NCI-H1417 treated with DMSO at 0.1 percent for 48 hours (cell line): ENCODE results near the gene WDFY2.
"Not testable (repeated sequence)": the region's sequence is repeated elsewhere in the genome, so short reads cannot be mapped to it uniquely, and the experiment has no call there.

Experiments used
- DNase-seq: peaks from one replicate; lab custom pipeline; 2025; lab: John Stamatoyannopoulos, UW

WDFY2 gene

GRCh38 chr13:51632591-51633362 lies 48.5 kb downstream of the WDFY2 start:
- DNase-seq = no peak

- DNase-seq = no peak
These were observed 51.0 kb downstream of the WDFY2 start for GRCh38 chr13:51635137-51635878.

- no peak for DNase-seq
These were observed 52.2 kb downstream of the WDFY2 start for GRCh38 chr13:51636349-51636890.

- DNase-seq = no peak
These were observed 53.6 kb downstream of the WDFY2 start for GRCh38 chr13:51637852-51638215.

- DNase-seq = no peak
These were observed 54.1 kb downstream of the WDFY2 start for GRCh38 chr13:51638216-51638871.

- no peak for DNase-seq
These were observed 54.9 kb downstream of the WDFY2 start for GRCh38 chr13:51639171-51639570.

- DNase-seq = not testable (repeated sequence)
These were observed 56.4 kb downstream of the WDFY2 start for GRCh38 chr13:51640696-51641095.

- no peak for DNase-seq
These were observed 59.0 kb downstream of the WDFY2 start for GRCh38 chr13:51643105-51643881.

GRCh38 chr13:51643882-51644281 lies 59.6 kb downstream of the WDFY2 start:
- no peak for DNase-seq

GRCh38 chr13:51644654-51645053 lies 60.4 kb downstream of the WDFY2 start:
- no peak for DNase-seq

- DNase-seq = no peak
These were observed 60.9 kb downstream of the WDFY2 start for GRCh38 chr13:51645154-51645650.

GRCh38 chr13:51645761-51646670 lies 61.8 kb downstream of the WDFY2 start:
- DNase-seq = no peak

GRCh38 chr13:51647067-51647466 lies 62.8 kb downstream of the WDFY2 start:
- DNase-seq = no peak

GRCh38 chr13:51652193-51652592 lies 67.9 kb downstream of the WDFY2 start:
- not testable (repeated sequence) for DNase-seq

GRCh38 chr13:51659276-51660127 lies 75.2 kb downstream of the WDFY2 start:
- DNase-seq = no peak

- DNase-seq = no peak
These were observed 76.6 kb downstream of the WDFY2 start for GRCh38 chr13:51660813-51661212.

GRCh38 chr13:51663973-51664957 lies 80.0 kb downstream of the WDFY2 start:
- DNase-seq = no peak

GRCh38 chr13:51665456-51665855 lies 81.2 kb downstream of the WDFY2 start:
- no peak for DNase-seq
